Panc1 (cell line): ENCODE data around the gene HTT.

Experiments
- TCF7L2 ChIP-seq: IDR thresholded peaks from 2 replicates; pipeline ENCODE4 v1.6.1; 2011; ENCODE audit warnings: mild to moderate bottlenecking, low read depth, low read length, inconsistent platforms
- TF ChIP-seq, protein P1 (sequence below): fragments of 450-650 bp; IDR thresholded peaks from 2 replicates; pipeline ENCODE4 v1.5.1; 2017; ENCODE audit warnings: mild to moderate bottlenecking
- TF ChIP-seq, protein P2 (sequence below), 2 experiments: IDR thresholded peaks; 2 replicates each; pipeline ENCODE4 v1.6.1; 2011 to 2012; ENCODE audit warnings: low read depth in 2 of 2, control low read depth in 1 of 2, low read length in 1 of 2, mild to moderate bottlenecking in 1 of 2, moderate library complexity in 1 of 2; ENCODE audit not compliant: insufficient read depth in 1 of 2

DNA sequence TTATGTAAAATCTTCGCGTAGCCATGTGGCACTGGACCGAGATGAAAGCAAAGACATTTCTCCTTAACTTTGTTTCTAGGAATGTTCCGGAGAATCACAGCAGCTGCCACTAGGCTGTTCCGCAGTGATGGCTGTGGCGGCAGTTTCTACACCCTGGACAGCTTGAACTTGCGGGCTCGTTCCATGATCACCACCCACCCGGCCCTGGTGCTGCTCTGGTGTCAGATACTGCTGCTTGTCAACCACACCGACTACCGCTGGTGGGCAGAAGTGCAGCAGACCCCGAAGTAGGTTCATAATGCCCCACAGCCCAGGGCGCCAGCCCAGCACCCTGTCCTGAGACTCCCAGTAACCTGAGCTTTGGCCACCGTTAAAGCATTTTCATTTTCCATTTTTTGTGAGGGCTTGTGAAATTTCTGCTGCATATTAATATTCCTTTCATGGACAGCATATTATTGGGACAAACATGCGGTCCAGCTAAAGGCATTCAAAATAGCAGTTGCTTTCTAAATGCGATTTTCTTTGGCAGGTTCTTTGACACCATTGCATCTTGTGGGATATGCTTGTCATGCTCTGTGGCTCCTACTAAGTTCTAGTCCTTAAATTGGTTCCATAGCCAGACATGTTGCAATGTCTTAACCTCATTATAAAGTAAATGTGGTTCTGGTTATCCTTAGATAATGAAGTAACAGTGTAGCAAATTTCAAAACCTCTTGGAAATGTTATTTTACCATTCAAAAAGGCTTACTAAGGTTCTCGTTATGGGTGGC lies 125.4 kb downstream of the HTT start:
- TF ChIP-seq, protein P1, sequence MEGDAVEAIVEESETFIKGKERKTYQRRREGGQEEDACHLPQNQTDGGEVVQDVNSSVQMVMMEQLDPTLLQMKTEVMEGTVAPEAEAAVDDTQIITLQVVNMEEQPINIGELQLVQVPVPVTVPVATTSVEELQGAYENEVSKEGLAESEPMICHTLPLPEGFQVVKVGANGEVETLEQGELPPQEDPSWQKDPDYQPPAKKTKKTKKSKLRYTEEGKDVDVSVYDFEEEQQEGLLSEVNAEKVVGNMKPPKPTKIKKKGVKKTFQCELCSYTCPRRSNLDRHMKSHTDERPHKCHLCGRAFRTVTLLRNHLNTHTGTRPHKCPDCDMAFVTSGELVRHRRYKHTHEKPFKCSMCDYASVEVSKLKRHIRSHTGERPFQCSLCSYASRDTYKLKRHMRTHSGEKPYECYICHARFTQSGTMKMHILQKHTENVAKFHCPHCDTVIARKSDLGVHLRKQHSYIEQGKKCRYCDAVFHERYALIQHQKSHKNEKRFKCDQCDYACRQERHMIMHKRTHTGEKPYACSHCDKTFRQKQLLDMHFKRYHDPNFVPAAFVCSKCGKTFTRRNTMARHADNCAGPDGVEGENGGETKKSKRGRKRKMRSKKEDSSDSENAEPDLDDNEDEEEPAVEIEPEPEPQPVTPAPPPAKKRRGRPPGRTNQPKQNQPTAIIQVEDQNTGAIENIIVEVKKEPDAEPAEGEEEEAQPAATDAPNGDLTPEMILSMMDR = no peak
- TF ChIP-seq, protein P2, sequence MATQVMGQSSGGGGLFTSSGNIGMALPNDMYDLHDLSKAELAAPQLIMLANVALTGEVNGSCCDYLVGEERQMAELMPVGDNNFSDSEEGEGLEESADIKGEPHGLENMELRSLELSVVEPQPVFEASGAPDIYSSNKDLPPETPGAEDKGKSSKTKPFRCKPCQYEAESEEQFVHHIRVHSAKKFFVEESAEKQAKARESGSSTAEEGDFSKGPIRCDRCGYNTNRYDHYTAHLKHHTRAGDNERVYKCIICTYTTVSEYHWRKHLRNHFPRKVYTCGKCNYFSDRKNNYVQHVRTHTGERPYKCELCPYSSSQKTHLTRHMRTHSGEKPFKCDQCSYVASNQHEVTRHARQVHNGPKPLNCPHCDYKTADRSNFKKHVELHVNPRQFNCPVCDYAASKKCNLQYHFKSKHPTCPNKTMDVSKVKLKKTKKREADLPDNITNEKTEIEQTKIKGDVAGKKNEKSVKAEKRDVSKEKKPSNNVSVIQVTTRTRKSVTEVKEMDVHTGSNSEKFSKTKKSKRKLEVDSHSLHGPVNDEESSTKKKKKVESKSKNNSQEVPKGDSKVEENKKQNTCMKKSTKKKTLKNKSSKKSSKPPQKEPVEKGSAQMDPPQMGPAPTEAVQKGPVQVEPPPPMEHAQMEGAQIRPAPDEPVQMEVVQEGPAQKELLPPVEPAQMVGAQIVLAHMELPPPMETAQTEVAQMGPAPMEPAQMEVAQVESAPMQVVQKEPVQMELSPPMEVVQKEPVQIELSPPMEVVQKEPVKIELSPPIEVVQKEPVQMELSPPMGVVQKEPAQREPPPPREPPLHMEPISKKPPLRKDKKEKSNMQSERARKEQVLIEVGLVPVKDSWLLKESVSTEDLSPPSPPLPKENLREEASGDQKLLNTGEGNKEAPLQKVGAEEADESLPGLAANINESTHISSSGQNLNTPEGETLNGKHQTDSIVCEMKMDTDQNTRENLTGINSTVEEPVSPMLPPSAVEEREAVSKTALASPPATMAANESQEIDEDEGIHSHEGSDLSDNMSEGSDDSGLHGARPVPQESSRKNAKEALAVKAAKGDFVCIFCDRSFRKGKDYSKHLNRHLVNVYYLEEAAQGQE (IDR thresholded peaks at IDR 0.05; ENCODE audit: insufficient read depth in 1 of 2, low read depth in 2 of 2, low read length in 1 of 2) = no peak
- TF ChIP-seq TCF7L2 = no peak
